Tibial nerve (tissue), 4 donors: Measurements from ENCODE around the gene SPATC1L.

ENCODE experiments used
- EP300 ChIP-seq, 2 donors: sonication (generic); formaldehyde crosslinking; IDR thresholded peaks; one replicate each; pipeline ENCODE4 v1.6.1; 2017; ENCODE audit warnings: antibody characterized with exemption in 2 of 2, mild to moderate bottlenecking in 1 of 2
- POLR2A ChIP-seq, 2 donors: fragments of 450-650 bp; IDR thresholded peaks; one replicate each; pipeline ENCODE4 v1.6.1; 2017; ENCODE audit warnings: antibody characterized with exemption in 2 of 2, mild to moderate bottlenecking in 2 of 2, moderate library complexity in 2 of 2
- TF ChIP-seq, protein P1 (sequence below), 5 experiments: fragments of 200-600 bp in 3 of 5; fragments of 450-650 bp in 2 of 5; sonication (generic) in 3 of 5; IDR thresholded peaks; one replicate each; pipeline ENCODE4 v1.5.1; 2016 to 2019; ENCODE audit warnings: antibody characterized with exemption in 5 of 5, mild to moderate bottlenecking in 3 of 5, moderate library complexity in 2 of 5

DNA sequence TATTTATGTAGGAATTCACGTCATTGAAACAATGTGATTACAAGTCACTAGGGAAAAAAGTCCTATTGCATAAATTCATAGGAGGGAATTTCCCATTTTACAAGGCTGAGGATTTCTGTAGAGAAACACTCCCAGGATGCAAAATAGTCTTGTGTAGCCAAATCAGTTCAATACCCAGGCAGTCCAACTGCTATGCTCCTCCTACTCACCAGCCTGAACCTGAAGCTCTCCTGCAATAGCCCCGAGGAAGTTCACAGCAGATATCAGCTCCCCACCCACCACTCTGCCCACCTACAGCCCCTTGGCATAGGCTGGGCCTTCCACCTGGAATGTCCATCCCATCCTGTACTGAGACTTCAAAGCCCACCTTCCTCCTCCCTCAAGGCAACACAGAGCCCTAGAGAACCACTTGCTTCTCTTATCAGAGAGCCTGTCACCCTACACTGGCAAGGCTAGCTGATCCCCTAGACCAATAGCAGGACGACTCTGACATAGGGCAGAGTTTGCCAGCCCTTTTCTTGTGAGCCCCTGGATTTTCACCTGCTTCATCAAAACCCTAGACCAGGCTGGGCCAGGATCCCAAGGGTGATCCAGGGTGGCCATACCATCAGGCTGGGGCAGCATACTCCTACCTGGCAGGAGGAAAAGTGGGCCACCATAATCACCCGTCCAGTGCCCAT lies 42.8 kb upstream of the SPATC1L start:
- TF ChIP-seq, protein P1, sequence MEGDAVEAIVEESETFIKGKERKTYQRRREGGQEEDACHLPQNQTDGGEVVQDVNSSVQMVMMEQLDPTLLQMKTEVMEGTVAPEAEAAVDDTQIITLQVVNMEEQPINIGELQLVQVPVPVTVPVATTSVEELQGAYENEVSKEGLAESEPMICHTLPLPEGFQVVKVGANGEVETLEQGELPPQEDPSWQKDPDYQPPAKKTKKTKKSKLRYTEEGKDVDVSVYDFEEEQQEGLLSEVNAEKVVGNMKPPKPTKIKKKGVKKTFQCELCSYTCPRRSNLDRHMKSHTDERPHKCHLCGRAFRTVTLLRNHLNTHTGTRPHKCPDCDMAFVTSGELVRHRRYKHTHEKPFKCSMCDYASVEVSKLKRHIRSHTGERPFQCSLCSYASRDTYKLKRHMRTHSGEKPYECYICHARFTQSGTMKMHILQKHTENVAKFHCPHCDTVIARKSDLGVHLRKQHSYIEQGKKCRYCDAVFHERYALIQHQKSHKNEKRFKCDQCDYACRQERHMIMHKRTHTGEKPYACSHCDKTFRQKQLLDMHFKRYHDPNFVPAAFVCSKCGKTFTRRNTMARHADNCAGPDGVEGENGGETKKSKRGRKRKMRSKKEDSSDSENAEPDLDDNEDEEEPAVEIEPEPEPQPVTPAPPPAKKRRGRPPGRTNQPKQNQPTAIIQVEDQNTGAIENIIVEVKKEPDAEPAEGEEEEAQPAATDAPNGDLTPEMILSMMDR (IDR thresholded peaks at IDR 0.05): no peak
- TF ChIP-seq POLR2A (IDR thresholded peaks at IDR 0.05) (peak in 1 of 2 donors; percentile 19), EP300 (IDR thresholded peaks at IDR 0.05) (peak in 1 of 2 donors; percentile 25)
